SK-N-SH treated with all-trans-retinoic acid at 6 μM for 48 hours (cell line): ENCODE results near the gene PCDHGC3.

Experiments
- CSDC2 ChIP-seq: fragments of 250-450 bp; sonication (Bioruptor Pico); IDR thresholded peaks from 2 replicates; pipeline ENCODE4 v1.5.0; 2020; ENCODE audit warnings: mild to moderate bottlenecking, moderate library complexity
- TF ChIP-seq, protein P1 (sequence below): fragments of 250-450 bp; sonication (Bioruptor Pico); IDR thresholded peaks from 2 replicates; pipeline ENCODE4 v1.8.0; 2020; ENCODE audit warnings: mild to moderate bottlenecking, moderate library complexity, borderline replicate concordance

DNA sequence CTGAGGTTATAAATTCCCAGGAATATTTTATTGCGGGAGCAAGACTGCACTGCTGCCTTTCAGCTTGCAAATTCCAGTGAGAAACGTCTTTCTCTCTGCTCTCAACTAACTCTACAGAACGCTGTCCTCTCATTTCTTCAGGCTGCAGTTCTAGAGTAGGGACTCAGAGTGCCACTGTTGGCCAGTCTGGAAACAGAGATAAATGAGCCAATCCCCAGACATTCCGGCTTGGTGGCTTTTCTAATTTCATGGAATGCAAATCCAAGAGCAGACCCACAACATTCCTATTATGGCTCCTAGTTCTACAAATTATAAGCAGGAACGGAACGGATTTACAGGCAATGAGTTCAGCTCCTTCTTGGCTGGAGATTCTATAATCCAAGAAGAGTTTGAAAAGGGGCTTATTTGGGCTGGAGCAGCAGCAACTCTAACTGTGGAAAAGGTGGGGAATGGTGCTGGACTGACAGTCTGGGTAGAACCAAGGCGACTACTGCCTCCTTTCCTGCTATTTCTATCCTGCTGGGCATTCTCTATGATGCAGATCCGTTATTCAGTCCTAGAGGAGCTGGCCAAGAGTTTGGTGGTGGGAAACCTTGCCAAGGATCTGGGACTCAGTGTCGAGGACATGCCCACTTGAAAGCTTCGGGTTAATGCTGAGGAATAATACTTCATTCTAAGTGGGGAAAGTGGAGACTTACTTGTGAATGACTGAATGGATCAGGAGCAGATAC is 36.2 kb upstream of the PCDHGC3 start:
- no peak for TF ChIP-seq CSDC2 (CRISPR knock-in tag)
- TF ChIP-seq, protein P1, sequence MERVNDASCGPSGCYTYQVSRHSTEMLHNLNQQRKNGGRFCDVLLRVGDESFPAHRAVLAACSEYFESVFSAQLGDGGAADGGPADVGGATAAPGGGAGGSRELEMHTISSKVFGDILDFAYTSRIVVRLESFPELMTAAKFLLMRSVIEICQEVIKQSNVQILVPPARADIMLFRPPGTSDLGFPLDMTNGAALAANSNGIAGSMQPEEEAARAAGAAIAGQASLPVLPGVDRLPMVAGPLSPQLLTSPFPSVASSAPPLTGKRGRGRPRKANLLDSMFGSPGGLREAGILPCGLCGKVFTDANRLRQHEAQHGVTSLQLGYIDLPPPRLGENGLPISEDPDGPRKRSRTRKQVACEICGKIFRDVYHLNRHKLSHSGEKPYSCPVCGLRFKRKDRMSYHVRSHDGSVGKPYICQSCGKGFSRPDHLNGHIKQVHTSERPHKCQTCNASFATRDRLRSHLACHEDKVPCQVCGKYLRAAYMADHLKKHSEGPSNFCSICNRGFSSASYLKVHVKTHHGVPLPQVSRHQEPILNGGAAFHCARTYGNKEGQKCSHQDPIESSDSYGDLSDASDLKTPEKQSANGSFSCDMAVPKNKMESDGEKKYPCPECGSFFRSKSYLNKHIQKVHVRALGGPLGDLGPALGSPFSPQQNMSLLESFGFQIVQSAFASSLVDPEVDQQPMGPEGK (CRISPR knock-in tag), result no peak
